ENCODE data around the gene ZEB2. TPM values are rescaled to one million over a fixed set of nuclear protein-coding genes. Genes with fewer than 3 reads are reported as not detected.
A peak's percentile ranks its signal among the peaks of the same experiment; 100 is the strongest.

ZEB2 gene
- polyA plus RNA-seq, 1 donor from 2014 or later = 2.2 TPM

GRCh38 chr2:144523596-144524117 is 3.7 kb upstream of the ZEB2 start:
- Histone ChIP-seq H3K9me2 (ENCODE audit: insufficient read depth, low read length) (no peaks in the 10 kb centered on the region), H3K79me2 (replicated peaks; ENCODE audit: insufficient read depth, low read length) (peaks cover 10% of the 10 kb centered on the region), H3K9ac (ENCODE audit: low read length) (no peak overlapping the region), H3K27ac (ENCODE audit: low read length) (no peak overlapping the region), H3K9me3 (ENCODE audit: low read length) (no peaks in the 10 kb centered on the region), H3K4me2 (ENCODE audit: low read length) (peak overlapping the region; percentile 20), H3K27me3 (ENCODE audit: insufficient read depth, low read depth, low read length) (peaks cover 33% of the 10 kb centered on the region), H3F3A (ENCODE audit: insufficient read depth, low read length, poor library complexity, severe bottlenecking) (no peaks in the 10 kb centered on the region), H3K36me3 (ENCODE audit: insufficient read depth, low read length) (no peaks in the 10 kb centered on the region), H4K20me1 (ENCODE audit: insufficient read depth) (no peaks in the 10 kb centered on the region), H3K4me3 (ENCODE audit: low read length) (peak overlapping the region; percentile 58), H2AFZ (ENCODE audit: low read depth, low read length) (no peak overlapping the region)
- TF ChIP-seq SMC3 (conservative IDR thresholded peaks at IDR 0.05; ENCODE audit: poor library complexity) = no peak
- no peak for TF ChIP-seq REST (IDR thresholded peaks at IDR 0.05; ENCODE audit: borderline replicate concordance)
- TF ChIP-seq MXI1 (conservative IDR thresholded peaks at IDR 0.05; ENCODE audit: poor library complexity, severe bottlenecking) = no peak
- TF ChIP-seq EP300 (conservative IDR thresholded peaks at IDR 0.05; ENCODE audit: poor library complexity, severe bottlenecking) = no peak
- no peak for TF ChIP-seq TAF1 (IDR thresholded peaks at IDR 0.05; ENCODE audit: low read depth)
- TF ChIP-seq EZH2 (IDR thresholded peaks at IDR 0.05; ENCODE audit: borderline replicate concordance, insufficient read depth, low read length, poor library complexity, severe bottlenecking) = no peak
- no peak for TF ChIP-seq POLR2AphosphoS5 (IDR thresholded peaks at IDR 0.05)
- no peak for TF ChIP-seq CTCF (IDR thresholded peaks at IDR 0.05; ENCODE audit: poor library complexity, severe bottlenecking)
- no peak for TF ChIP-seq RAD21 (conservative IDR thresholded peaks at IDR 0.05)

GRCh38 chr2:144522897-144523595 is 3.1 kb upstream of the ZEB2 start:
- no peaks in the 10 kb centered on the region for H3K36me3 ChIP-seq (ENCODE audit: insufficient read depth, low read length)
- H4K20me1 ChIP-seq (ENCODE audit: insufficient read depth) = no peaks in the 10 kb centered on the region
- no peak overlapping the region for H3K9ac ChIP-seq (ENCODE audit: low read length)
- H2AFZ ChIP-seq (ENCODE audit: low read depth, low read length) = no peak overlapping the region
- no peaks in the 10 kb centered on the region for H3K9me2 ChIP-seq (ENCODE audit: insufficient read depth, low read length)
- no peak for TF ChIP-seq EZH2 (IDR thresholded peaks at IDR 0.05; ENCODE audit: borderline replicate concordance, insufficient read depth, low read length, poor library complexity, severe bottlenecking)
- TF ChIP-seq REST (IDR thresholded peaks at IDR 0.05; ENCODE audit: borderline replicate concordance) = no peak
- no peak for TF ChIP-seq MXI1 (conservative IDR thresholded peaks at IDR 0.05; ENCODE audit: poor library complexity, severe bottlenecking)
- no peak for TF ChIP-seq TAF1 (IDR thresholded peaks at IDR 0.05; ENCODE audit: low read depth)
- no peak for TF ChIP-seq EP300 (conservative IDR thresholded peaks at IDR 0.05; ENCODE audit: poor library complexity, severe bottlenecking)
- no peak for TF ChIP-seq SMC3 (conservative IDR thresholded peaks at IDR 0.05; ENCODE audit: poor library complexity)
- TF ChIP-seq CTCF (IDR thresholded peaks at IDR 0.05; ENCODE audit: poor library complexity, severe bottlenecking) = no peak
- no peak for TF ChIP-seq RAD21 (conservative IDR thresholded peaks at IDR 0.05)
- TF ChIP-seq POLR2AphosphoS5 (IDR thresholded peaks at IDR 0.05) = no peak
- H3F3A ChIP-seq (ENCODE audit: insufficient read depth, low read length, poor library complexity, severe bottlenecking) = no peaks in the 10 kb centered on the region
- H3K27me3 ChIP-seq (ENCODE audit: insufficient read depth, low read depth, low read length) = peaks cover 39% of the 10 kb centered on the region
- peaks cover 16% of the 10 kb centered on the region for H3K79me2 ChIP-seq (replicated peaks; ENCODE audit: insufficient read depth, low read length)
- H3K9me3 ChIP-seq (ENCODE audit: low read length) = no peaks in the 10 kb centered on the region
- peak overlapping the region; percentile 58 for H3K4me3 ChIP-seq (ENCODE audit: low read length)
- no peak overlapping the region for H3K27ac ChIP-seq (ENCODE audit: low read length)
- H3K4me2 ChIP-seq (ENCODE audit: low read length) = no peak overlapping the region
